ENCODE measurements around the gene SENP1. TPM values are rescaled to one million over a fixed set of nuclear protein-coding genes. Genes with fewer than 3 reads are reported as not detected.
A peak's percentile ranks its signal among the peaks of the same experiment; 100 is the strongest.

The SENP1 gene
- total RNA-seq, 1 experiment from 2014 or later = 30.1 TPM

- no peak for DNase-seq (ENCODE audit: low read depth)
Measured at GRCh38 chr12:48017921-48018617, 87.8 kb downstream of the SENP1 start.

GRCh38 chr12:48017496-48017895 lies 88.4 kb downstream of the SENP1 start:
- no peak for DNase-seq (ENCODE audit: low read depth)

GRCh38 chr12:48016373-48017020 lies 89.4 kb downstream of the SENP1 start:
- no peak for DNase-seq (ENCODE audit: low read depth)

- no peak for DNase-seq (ENCODE audit: low read depth)
Measured at GRCh38 chr12:48015954-48016353, 89.9 kb downstream of the SENP1 start.

GRCh38 chr12:48015129-48015528 lies 90.8 kb downstream of the SENP1 start:
- DNase-seq (ENCODE audit: low read depth) = no peak

GRCh38 chr12:48013287-48013686 lies 92.6 kb downstream of the SENP1 start:
- no peak for DNase-seq (ENCODE audit: low read depth)

- DNase-seq (ENCODE audit: low read depth) = no peak
Measured at GRCh38 chr12:48012070-48012469, 93.8 kb downstream of the SENP1 start.

- no peak for DNase-seq (ENCODE audit: low read depth)
Measured at GRCh38 chr12:48010366-48010970, 95.4 kb downstream of the SENP1 start.

- DNase-seq (ENCODE audit: low read depth) = no peak
Measured at GRCh38 chr12:48009471-48009870, 96.4 kb downstream of the SENP1 start.

GRCh38 chr12:48008950-48009349 lies 96.9 kb downstream of the SENP1 start:
- no peak for DNase-seq (ENCODE audit: low read depth)

- no peak for DNase-seq (ENCODE audit: low read depth)
Measured at GRCh38 chr12:48008349-48008748, 97.5 kb downstream of the SENP1 start.

- DNase-seq (ENCODE audit: low read depth) = no peak
Measured at GRCh38 chr12:48007206-48007605, 98.7 kb downstream of the SENP1 start.

- DNase-seq (ENCODE audit: low read depth) = no peak
Measured at GRCh38 chr12:48005750-48006021, 100.2 kb downstream of the SENP1 start.

- DNase-seq (ENCODE audit: low read depth) = no peak
Measured at GRCh38 chr12:48005001-48005749, 100.7 kb downstream of the SENP1 start.

GRCh38 chr12:48004053-48004941 lies 101.6 kb downstream of the SENP1 start, which contains the start of gene COL2A1:
Gene COL2A1, minus strand, starts transcription at chr12:48004476. Its CDS starts 155 bp downstream, at chr12:48004321.
- peak; percentile 44 for DNase-seq (ENCODE audit: low read depth)

GRCh38 chr12:48003226-48004052 lies 102.4 kb downstream of the SENP1 start:
- no peak for DNase-seq (ENCODE audit: low read depth)

- no peak for DNase-seq (ENCODE audit: low read depth)
Measured at GRCh38 chr12:48002773-48003218, 103.1 kb downstream of the SENP1 start.

GRCh38 chr12:48002414-48002730 lies 103.5 kb downstream of the SENP1 start:
- no peak for DNase-seq (ENCODE audit: low read depth)

GRCh38 chr12:48001505-48002413 lies 104.1 kb downstream of the SENP1 start:
- peak; percentile 58 for DNase-seq (ENCODE audit: low read depth)

Data from Daoy (cell line).